T-helper 1 cell treated with Interleukin-12 subunit alpha and Interleukin-12 subunit beta and Interleukin-4 antibody, amounts not matched to agents 30 ng/mL and 1 ng/mL, for 36 hours (primary cell): ENCODE results near the gene RALGPS1. TPM values are rescaled to one million over a fixed set of nuclear protein-coding genes. Genes with fewer than 3 reads are reported as not detected.

ENCODE experiments used
- intact Hi-C: fragments of 100-400 bp; cut with micrococcal nuclease; formaldehyde crosslinking; loops from one replicate; pipeline ENCODE4 v1.15.1; 2024
- total RNA-seq: library from RNA; stranded (reverse); gene quantifications from 2 replicates; pipeline ENCODE4 v1.2.3, GENCODE V29; 2022

The RALGPS1 gene
- total RNA-seq, 1 donor from 2014 or later = 3.8 TPM

DNA sequence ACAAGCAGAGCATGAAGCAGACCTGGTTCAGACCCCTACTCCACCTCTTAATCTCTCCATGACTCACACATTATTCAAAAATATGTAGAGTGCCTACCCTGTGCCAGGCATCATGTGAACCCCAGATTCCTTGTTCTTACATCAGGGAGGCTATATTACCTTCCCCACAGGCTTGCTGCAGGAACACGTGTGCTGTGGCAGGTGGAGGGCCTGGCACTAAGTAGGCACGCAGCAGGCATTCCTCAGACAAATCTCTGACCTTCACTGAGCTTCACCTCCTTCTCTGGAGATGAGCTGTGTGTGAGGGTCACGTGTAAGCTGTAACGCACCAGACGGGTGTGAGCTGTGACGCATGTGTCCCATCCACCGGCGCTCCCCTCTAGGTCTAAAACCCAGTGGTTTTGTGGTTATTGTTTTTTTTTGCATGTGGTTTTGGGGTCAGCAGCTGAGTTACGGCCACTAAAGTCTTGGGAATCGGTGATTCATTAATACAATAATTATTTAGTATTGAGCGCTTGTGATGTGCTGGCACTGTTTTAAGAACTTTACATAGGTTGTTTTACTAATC is 177.5 kb downstream of the RALGPS1 start:
- intact Hi-C loops = no loop called here

DNA sequence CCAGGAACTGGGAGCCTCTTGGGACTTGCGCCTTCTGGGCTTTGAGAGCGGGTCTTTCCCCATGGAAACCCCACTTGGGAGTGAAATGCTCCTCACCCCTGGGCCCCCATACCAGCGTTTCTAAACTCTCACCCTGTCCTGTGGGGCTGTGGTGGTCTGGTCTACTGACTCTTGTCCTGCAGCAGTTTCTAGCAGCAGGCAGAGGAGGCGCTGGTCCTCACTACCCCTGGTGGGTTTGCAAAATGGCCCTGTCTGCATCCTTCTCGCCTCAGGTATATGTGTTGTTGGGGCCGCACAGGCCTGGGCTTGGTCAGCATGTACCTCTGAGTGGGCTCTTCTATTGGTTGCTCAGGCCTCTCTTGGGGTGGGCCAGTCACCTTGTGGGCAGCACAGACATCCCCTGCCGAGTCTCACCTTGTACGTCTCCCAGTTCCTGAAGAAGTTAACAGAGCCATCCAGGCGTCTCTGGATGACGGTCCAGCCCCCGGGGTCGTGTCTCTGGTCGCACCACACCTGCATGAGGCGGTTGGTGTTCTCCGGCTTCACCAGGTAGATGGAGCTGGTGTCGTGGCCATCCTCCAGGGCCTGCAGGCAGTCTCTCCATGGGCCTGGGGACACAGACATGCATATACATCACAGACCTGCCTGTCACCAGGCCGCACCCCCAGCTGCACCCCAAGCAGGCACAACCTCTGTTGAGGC is 178.9 kb downstream of the RALGPS1 start:
- intact Hi-C loops = no loop called here

DNA sequence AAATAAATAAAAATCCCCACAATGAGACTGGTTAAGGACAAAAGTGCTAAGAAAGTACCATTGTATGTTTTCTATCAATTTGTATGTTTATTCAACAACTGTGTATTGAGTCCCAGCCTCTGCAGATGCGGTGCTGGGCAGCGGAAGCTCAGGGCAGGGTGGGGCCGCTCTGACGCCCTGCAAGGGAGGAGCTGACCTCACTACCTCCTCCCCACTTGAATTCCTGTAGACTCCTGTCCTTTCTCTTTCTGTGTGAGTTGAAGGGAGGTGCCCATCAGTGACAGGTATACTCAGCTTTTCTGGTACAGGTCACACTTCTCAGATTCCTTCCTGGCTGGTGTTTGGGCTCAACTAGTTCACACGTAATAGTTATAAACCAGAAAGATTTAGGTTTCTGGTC is 180.8 kb downstream of the RALGPS1 start:
- intact Hi-C loops = no loop called here

DNA sequence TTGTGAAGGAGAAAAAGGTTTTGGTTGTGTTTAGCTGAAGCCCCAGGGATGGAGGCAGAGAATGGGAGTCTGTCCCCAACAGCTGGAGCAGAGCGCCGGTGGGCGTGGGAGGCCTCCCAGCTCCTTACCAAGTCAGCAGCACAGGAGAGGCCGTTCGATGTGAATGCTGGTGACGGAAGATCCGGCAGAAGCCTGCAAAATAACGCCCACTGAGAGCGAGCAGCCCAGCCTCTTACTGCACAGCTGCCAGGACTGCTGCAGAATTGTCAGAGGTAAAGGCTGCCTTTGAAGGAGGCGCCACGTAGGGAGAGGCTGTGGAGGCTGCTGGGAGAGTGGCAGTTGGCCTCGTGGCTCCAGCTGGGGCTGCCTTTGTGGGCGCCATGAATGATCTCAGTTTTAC is 181.6 kb downstream of the RALGPS1 start:
- intact Hi-C loops = no loop called here

DNA sequence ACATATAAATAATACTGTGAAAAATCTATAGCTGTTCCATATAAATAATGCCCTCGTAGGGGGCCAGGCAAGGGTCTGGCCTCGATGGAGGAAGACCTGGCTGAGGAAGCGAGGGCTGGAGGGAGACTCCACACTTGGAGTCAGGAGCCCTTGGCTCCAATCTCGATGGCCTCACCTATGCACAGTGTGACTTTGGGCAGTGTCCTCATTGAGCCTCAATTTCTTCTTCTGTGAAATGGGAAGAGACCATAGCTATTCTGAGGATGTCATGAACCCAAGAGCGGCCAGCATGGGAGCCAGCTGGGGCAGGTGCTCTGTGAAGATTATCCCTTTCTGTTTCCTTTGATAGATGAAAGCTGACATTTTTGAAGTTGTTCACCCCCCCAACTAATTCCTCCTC is 183.1 kb downstream of the RALGPS1 start:
- intact Hi-C loops = no loop called here

DNA sequence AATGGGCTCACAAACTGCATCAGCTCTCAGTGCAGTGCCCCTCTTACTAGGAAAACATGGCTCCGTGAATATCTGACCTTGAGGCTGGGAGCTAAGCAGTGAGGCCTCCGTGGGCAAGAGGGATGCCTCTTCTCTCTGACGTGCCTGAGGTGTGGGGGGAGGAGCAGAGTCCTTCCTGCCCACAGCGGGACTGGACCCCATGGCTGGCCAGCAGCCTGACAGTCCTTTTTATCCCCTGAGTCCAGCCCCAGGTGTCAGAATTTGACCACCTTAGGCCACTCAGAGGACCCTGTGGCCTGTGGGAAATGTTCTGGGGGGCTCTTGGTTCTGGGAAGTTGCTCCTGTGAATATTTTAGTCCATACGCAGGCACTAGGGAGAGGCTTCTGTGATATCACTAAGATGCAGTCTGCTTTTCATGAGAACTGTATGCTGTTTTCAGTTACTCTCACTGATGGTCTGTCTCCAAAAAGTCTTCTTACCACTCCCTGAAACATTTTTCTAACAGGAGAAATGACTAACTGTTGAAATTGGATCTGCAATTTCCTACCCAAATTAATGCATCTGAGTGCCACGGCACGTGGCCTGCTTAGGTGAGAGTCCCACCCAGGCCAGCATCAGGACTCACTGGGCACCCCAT is 184.5 kb downstream of the RALGPS1 start:
- intact Hi-C loops = no loop called here

DNA sequence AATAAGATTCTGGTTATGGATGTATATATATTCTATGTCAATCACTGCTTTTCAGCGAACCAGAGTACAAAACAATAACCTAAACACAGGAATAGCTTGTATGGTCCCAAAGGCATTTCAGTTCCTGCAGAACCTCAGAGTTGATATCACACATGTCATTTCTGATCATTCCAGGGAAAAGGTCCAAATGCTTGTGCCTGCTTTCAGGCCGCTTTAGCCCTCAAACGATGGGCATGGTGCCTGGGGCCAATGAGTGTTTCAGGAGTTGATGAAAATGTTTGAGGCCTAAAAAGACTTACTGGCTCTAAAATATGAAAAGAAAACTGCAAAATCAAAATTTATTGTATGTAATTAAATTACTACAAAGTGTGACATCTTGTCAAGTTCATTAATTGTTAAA is 185.1 kb downstream of the RALGPS1 start:
- intact Hi-C loops = no loop called here

DNA sequence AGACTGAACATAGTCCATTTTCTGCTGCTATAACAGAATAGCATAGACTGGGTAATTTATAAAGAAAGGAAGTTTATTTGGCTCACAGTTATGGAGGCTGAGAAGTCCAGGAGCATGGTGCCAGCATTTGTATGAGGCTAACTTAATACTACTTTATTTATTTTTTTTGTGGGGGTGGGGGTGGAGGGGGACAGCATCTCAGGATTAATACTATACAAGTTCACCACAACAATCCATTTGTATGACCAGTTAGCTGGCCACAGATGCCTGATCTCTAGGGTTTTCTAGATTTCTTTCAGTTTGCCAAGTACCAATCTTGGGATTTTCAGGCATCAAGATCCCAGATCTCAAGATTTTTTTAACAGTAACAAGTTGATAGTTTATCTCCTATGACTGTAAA is 187.6 kb downstream of the RALGPS1 start:
- intact Hi-C loops = no loop called here

DNA sequence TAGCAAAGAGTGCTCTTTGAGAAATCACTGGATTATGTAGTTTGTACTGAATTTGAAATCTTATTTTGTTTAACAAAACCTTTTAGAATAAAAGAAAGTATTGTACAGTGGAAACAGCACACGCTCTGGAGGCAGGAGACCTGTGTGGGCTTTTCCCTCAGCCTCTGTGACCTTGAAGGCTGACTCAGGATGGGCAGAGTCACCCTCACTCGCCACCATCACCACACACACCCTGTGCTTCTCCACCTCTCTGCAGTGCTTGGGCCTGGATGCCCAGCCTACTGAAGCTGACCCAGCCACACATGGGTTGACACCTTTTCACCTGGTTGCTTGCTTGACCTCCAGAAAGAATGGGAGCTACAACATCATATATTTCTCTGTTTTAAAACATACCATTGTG is 188.2 kb downstream of the RALGPS1 start:
- intact Hi-C loops = no loop called here

DNA sequence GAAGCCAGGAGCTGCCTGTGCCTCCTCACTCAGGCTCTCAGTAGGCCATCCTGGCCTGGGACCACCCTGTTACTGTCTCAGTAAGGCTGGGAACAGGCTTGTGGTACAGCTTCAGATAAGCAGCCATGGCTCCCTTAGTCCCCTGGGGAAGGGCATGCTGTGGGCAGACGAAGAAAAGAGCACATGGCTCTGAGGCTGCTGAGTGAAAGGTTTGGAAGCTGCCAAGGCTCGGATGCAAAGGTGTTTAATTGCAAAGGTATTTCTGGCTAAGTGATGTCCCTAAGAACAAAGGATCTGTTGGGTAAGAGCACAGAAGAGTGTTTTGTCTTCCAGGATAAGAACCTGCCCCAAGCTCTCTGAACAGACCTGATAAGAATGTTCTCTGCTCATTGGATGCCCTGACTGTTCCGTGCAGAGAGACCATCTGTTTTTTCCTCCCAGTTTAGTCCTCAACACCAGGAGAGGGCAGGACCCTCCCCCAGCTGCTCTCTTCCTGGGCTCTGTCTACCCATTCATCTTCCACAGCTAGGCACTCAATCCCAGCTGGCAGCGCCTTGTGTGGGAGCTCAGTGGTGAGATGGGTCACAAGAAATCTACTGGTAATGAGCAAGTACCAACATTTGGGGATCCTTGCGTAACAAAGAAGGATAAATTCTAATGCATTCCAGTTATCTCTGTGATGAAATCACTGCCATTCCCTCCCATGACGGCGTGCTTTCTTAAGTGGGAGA is 190.2 kb downstream of the RALGPS1 start:
- intact Hi-C loops = no loop called here

DNA sequence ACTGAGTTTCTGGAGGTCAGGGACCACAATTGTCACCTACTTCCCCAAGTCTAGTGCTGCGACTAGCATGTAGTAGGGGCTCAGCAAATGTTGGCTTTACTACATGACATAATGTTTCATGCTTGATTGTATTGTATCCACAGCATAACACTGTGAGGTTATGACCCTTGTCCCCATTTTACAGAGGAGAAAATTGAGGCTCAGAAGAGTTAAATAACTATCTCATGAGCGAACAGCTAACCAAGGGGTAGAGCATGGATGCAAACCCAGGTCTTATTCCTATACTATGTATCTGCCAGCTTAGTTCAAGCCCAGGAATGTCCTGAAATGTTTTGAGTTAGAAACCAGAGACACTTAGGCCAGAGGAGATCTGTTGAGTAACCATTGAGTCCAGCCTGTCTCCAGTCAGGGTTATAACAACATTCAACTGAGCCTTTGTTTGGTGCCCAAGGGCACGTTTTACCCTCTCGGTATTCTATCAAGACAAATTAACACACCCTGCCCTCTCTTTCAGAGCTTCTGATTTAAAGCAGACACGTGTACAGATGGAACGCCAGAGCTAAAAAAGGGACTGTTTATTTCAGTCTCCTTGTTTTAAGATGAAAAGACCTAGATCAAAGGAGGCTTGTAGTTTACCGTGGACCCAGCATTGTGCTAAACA is 191.4 kb downstream of the RALGPS1 start:
- intact Hi-C loops = no loop called here

DNA sequence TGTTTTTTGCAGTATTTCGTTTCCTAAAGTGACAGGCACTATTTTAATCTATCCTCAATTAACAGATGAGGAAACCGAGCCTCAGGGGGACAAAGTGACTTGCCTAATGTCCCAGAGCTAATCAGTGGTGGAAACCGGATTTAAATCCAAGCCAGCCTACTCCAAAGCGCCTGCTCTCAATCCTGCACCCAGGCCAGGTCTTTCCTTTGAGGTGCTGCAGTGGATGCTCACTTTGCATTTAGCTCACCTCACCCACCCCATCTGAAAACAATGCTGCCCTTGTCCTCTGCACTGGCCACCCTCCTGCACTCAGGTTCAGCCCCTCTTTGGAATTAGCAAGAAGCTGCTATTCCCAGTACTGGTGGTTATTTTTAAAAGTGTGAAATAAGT is 191.9 kb downstream of the RALGPS1 start:
- intact Hi-C loops = no loop called here

DNA sequence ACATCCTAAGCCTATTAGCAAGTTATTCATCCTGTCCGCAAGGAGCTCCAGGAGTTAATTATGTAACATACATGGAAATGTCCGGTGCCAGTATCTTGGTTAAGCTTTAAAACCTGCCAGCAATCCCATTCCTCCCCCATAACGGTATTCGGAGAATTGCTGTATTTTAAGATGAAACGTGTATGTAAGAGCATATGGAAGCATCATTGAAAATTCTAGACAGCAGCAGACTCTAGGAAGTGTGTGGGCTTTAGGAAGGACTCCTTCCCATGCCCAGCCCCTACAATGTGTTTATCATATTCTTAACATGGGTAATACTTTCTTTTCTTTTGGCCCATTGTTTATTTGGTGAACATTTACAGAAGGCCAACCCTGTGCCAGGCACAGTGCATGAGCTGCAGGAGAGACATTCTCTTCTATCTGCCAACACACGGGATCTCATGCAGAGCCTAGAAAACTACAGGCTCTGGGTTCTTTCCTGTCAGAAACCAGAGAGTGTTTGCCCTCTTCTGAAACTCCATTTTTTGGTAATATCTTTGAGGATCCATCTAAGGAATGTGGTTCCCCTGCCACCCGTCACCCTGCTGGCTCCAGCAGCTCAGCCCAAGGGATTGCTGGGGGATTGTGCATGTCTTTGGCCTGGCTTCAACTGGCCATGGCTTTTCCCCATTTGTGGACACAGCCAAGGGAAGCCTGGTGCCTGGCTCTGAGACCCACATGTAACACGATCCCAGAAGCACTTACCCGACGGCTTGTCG is 192.8 kb downstream of the RALGPS1 start:
- intact Hi-C loops = no loop called here

DNA sequence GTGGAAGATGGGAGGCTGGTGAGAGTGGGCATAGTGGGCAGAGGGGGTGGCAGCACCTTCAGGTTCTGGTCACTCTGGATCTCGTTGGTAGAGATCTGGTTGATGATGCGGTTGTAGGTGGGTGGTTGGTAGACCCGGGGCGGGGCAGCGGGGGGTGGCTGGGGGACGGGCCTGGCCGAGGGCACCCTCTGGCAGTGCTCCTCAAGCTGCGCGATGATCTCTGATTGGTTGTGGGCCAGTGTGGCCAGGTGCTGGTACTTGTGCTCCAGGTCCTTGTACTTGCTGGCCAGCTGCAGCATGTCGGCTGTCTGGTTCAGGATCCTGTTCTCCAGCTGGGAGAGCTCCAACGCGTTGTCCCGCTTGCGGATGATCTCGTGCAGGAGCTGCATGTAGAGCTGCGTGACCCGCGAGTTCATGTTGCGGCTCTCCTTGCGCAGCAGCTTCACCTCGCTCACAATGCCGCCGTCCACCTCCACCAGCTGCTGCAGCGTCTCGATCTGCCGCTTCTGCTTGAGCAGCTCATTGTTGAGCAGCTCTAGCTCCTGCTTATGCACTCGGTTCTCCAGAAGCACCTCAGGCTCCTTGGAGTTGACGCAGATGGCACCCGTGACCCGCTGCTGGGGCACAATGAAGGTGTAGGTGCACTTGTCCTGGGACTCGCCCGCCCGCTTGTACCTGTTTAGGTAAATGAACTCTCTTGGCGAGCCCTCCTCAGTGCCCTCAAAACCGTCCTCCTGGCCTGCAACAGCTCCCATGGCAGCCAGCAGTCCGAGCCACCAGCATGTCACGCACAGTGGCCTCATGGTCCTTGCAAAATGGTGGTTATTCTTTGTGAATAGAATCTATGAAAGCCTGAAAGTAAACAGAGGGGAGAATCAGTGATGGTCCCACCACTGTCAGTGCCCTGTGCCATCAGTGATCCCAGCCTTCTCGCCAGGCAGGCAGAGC is 193.6 kb downstream of the RALGPS1 start:
- intact Hi-C loops = no loop called here

DNA sequence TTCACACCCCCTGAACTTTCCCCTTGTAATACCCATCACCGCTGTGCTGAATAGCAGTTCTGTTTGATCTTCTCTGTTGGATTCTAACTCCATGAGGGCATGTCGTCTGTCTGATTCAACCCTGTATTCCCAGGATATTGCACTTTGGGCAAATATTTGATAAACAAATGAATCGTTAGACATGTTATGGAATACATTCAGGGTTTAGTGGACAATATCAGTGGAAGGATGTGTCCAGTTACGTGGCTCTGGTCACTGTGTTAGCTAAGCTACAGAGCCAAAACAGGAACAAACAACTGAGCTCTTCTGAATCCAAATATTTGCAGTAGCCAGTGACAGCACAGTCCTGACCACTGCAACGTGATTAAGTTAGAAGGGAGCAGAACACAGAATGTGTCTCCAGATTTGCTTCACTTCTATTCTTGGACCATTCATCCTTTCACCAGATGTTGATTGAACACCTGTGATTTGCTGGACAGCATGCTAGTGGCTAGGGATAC is 194.7 kb downstream of the RALGPS1 start:
- intact Hi-C loops = no loop called here

DNA sequence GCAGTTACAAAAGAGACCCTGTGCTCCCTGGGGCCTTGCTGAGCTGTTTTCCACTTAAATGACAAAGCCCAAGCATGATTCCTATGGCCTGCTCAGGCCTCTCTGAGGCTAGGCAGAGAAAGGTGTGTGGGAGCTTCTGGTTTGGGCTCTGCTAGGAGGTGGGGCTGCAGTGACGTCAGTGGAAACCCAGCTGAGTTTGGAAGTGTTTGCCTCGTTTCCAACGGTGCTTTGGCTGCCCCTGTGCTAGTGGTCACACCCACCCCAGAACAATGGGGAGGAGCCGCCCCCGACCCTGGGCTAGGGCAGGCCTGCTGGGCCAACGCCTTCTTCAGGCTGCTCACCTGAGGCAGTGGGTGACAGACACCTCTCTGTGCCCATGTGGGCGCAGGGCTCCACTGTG is 197.5 kb downstream of the RALGPS1 start:
- intact Hi-C loops = no loop called here

DNA sequence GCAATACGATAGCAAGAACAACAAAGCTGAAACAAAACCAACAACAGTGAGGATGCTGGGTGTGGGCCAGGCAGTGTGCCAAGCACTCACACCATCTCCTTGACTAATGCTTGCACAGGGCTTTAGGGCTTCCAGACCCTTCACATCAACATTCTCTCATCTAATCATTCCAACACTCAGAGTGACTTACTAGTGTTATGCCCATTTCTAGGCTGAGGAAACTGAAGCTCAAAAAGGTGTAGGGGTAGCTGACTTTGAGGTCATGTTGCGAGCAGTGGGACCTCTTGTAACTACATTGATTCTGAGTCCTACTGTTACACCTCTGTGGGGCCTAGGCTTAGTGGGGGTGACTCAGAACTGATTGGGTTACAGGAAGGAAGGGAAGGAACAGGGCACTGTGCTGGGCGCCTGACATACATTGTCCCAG is 198.2 kb downstream of the RALGPS1 start:
- intact Hi-C loops = no loop called here

DNA sequence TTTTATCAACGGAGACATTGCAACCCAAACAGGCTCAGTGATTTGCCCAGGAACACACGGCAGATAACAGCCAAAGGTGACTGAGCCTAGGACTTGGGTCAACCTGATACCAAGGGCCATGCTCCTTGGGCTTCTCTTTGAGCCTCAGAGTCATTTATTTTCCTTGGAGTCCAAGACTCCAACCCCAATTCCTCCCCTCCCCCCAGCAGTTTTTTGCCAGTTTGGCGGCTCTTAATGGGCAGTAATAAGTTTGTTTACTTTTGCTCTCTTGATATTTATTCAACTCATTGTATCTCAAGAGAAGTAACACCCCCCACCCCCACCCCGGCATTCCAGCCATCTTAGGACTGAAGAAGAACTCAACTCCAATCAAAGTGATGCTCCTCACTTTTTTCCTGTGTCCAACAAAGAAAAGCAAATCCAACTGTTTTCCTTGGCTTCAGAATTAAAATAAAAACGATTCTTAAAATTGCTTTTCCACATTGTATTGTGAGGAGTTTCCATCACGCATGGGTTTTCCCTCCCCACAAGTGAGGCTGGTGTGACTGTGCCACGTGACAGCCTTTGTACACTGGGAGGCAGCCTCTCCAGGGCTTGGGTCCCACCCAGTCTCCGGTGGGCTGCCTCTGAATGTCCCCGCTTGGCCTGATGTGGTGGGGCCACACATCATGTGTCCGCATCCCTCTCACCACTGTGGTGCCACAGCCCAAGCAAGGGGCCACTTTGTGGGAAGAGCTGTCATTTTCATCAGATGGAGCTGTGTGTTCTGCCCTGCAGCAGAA is 198.8 kb downstream of the RALGPS1 start:
- intact Hi-C loops = no loop called here

DNA sequence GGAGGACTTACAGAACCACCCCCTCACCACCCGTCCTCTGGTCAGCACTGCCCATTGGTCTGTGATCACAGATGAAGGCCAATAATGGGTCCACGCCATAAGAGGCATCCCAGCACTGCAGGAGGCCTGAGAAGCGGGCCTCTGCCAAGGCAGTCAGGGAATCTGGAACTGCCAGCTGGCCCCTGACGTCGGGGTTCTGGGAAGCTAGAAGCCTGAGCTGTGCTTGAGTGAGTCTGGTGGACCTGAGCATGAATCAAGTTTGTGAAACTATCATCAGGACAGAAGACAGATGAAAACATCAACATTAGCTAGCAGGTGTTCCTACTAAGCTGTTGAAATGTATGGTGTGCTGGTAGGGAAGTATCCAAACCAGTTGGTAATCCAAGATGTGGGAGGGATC is 200.0 kb downstream of the RALGPS1 start:
- intact Hi-C loops = loop anchor here (5.0 kb wide), 2 partner anchors 127 to 172 kb away; no protein-coding TSS in a partner anchor
